Astrocyte (in vitro differentiated cells and primary cell): ENCODE results near the gene EYA2.

Experiments used
- CTCF ChIP-seq: IDR thresholded peaks from 2 replicates; pipeline ENCODE4 v1.5.1; 2011; ENCODE audit warnings: low read depth, mild to moderate bottlenecking, inconsistent platforms, low read length, moderate library complexity; ENCODE audit not compliant: insufficient read depth
- EZH2 ChIP-seq: IDR thresholded peaks from 2 replicates; pipeline ENCODE4 v1.6.1; 2012; ENCODE audit warnings: mild to moderate bottlenecking, low read length, inconsistent platforms; ENCODE audit not compliant: insufficient read depth

- TF ChIP-seq CTCF (no peak), EZH2 (no peak)
These were observed 169.2 kb downstream of the EYA2 start for GRCh38 chr20:47063808-47064207.
